NCI-H2171 (cell line): Measurements from ENCODE around the gene PHF20.
A peak's percentile ranks its signal among the peaks of the same experiment; 100 is the strongest.
"Not testable (repeated sequence)": the region's sequence is repeated elsewhere in the genome, so short reads cannot be mapped to it uniquely, and the experiment has no call there.

Source experiments
- DNase-seq: peaks from one replicate; lab custom pipeline; 2025; lab: John Stamatoyannopoulos, UW

Gene PHF20

DNA sequence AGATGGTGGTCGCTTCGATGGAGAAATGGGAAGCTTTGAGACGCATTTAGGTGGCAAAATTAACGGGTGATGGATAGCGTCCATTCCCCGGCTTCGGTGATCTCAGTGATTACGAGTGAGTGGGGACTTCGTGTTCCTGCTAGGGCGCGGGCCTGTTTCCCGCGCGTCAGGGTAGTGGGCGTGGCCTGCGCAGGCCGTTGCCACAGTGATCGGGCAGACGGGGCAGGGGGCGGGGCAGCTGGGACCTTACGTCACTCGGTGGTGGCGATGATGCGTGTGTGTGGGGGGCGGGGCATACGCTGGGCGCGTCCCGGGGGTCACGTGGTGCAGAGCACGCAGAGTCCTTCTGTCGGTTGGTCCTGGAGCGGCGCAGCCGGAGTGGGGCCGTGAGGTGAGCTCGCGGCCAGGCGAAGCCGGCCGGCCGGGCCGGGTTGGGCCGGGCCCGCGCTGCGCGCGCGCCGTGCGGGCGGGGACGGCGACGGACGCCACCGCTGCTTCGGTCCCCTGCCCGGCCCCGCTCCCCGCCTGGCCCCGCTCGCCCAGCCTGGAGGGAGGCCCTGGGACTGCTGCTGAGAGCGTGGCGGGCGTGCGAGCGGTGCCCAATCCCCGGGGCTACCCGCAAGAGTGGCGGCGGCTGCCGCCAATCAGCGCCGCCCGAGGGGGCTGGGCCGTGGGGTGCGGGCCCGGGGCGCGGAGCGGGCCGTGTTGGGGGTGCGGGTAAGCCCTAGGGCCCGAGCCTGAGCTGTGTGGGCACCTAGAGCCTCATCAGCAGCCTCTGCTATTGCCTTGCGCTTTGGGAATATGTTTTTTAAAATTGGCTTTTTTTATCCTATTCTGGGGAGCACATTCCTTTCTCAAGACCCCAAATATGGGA, at the start of gene PHF20:
Gene PHF20, plus strand, starts transcription at position 327 of the 874 bp plus-strand sequence. CDS start 29,508 bp downstream, outside the sequence.
- peak; percentile 97 for DNase-seq

DNA sequence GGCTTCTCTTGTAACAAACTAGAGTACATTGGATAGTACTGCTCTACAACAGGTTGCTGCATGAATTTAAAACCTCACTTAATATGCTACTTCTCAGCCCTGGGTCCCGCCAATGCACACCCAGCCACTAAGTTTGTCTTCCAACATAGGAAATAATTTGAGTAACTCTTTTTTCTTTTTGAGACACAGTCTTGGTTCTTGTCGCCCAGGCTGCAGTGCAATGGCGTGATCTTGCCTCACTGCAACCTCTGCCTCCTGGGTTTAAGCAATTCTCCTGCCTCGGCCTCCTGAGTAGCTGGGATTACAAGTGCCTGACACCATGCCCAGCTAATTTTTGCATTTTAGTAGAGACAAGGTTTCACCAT, 48.6 kb upstream of the PHF20 start:
- DNase-seq = not testable (repeated sequence)

DNA sequence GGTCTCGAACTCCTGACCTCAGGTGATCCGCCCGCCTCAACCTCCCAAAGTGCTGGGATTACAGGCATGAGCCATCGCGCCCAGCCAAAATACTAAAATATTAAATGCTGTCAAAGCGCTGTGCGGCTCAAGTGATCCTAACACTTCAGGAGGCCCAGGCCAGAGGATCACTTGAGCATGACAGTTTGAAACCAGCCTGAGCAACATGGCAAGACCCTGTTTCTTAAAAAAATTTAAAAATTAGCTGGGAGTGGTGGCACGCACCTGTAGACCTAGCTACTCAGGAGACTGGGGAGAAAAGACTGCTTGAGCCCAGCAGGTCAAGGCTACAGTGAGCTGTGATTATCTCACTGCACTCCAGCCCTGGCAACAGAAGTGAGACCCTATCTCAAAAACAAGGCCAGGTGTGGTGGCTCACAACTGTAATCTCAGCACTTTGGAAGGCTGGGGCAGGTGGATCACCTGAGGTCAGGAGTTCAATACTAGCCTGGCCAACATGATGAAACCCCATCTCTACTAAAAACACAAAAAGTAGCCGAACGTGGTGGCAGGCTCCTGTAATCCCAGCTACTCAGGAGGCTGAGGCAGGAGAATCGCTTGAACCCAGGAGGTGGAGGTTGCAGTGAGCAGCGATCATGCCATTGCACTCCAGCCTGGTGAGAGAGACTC, 48.0 kb upstream of the PHF20 start:
- not testable (repeated sequence) for DNase-seq

DNA sequence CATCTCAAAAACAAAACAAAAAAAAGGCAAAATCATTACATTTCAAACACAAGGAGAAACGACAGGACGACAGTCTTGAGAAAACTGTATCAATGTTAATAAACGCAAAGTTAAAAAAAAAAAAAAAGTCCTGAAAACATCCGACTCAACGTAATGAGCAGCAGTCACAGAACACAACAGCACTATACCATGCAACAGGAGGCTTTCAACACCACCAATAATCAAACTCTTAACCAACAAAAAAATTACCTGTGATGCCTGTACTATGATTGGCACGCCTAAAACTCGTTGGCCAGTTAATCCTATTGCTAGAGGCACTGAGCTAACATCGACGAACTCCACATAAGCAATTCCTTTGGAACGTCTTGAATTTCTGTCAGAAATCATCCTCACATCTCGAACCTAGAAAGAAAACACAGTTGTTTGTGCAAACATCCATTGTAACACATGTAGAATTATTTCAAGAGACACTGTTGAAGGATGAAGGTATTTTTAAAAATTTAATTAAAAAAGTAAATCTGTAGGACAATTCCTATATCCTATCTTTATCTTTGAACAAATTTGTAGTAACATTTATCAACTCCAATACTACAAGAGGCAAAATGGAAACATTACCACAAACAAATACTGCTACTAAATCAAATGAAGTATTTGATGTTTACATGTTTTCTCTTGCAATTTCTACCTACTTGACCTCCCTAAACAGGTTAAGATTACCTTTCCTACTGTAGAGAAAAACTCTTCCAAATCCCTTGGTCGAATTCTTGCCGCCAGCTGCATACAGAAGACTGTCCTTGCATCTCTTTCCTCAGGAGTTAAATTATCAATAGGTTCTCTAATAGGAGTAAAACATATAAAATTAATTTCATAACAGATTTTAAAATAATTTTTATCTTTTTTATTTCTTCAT, 47.2 kb upstream of the PHF20 start:
- no peak for DNase-seq

GRCh38 chr20:35726842-35727711, 44.7 kb upstream of the PHF20 start:
- DNase-seq = no peak

DNA sequence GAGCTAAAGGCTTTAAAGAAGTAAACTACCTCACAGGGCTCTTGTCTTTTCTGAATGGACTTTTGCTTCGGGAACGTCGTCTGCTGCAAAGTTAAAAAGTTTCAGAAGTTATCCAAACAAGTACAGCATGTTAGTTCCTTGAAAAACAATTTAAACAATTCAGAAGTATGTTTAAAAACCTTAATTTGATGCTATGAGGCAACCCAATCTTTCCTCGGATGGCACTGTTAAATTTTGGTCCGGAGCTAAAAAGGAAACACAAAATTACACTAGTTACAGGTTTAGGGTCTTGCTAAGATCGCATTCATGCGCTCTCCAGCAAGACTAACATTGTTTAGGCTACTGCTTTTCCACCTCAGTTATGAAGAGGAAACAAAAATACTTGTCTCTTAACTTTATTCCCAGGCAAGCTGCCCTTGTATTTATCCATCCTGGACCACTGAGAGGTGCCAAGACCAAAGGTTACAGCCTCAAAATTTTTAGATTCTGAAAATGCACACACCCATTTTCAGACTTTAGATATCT, 42.5 kb upstream of the PHF20 start:
- no peak for DNase-seq

GRCh38 chr20:35729836-35730582, 41.8 kb upstream of the PHF20 start:
- no peak for DNase-seq

GRCh38 chr20:35730583-35731468, 41.0 kb upstream of the PHF20 start:
- no peak for DNase-seq

GRCh38 chr20:35731469-35731788, 40.4 kb upstream of the PHF20 start:
- no peak for DNase-seq

DNA sequence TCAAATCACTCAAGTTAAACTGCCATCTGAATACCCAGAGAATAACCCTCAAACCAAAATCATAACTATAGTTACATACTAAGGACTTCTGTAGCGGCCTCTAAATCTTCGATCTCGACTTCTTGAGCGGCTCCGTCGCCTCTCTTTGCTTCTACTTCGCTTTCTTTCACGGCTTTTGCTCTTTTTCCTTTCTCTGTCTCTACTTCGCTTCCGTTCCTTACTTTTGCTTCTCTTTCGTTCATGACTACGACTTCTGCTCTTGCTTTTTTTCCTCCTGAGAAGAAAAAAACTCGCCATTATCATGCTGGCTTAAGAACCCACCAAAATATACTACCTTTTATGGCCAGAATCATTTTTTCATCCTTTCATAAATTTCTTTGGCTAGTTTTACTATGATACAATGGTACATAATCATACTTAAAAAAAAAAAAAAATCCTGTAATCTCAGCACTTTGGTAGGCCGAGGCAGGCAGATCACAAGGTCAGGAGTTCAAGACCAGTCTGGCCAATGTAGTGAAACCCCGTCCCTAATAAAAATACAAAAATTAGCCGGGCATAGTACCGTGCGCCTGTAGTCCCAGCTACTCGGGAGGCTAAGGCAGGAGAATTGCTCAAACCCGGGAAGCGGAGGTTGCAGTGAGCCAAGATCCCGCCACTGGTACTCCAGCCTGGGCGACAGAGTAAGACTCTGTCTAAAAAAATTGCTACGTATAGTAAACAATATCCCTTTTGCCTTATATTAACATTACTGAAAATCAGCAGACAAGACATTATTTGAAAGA, 39.8 kb upstream of the PHF20 start:
- no peak for DNase-seq

GRCh38 chr20:35732644-35732982, 39.2 kb upstream of the PHF20 start:
- DNase-seq = no peak

- DNase-seq = no peak
Measured at GRCh38 chr20:35734374-35734773, 37.4 kb upstream of the PHF20 start.

GRCh38 chr20:35734777-35735649, 36.8 kb upstream of the PHF20 start:
- DNase-seq = no peak

DNA sequence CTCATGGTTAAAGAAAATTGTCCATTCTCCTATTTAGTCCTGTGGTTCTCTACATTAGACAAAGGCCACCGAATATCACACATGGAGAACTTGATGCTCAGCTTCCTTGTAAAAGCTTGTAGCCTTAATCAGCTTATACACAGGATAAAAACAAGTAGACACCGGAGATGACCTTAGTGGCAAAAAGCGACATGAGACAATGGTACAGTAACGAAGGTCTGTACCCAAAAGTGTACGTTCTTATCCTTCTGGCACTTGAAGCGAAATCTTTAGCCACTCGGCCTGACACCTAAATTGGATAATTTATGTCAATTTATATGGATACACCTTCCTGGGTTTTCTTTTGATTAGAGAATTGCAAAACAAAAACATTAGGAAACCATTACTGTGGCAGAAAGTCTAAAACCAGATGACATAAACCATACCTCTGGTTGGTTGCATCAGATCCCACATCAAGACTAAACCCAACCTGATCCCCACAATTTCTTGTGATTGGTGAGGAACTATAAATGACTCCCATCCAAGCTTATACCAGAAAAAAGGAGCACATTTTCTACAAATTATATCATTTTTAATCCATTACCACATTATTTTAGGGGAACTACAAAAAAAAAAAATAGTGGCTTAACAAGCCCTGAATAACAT, 35.9 kb upstream of the PHF20 start:
- no peak for DNase-seq

GRCh38 chr20:35737865-35738333, 33.9 kb upstream of the PHF20 start:
- no peak for DNase-seq

DNA sequence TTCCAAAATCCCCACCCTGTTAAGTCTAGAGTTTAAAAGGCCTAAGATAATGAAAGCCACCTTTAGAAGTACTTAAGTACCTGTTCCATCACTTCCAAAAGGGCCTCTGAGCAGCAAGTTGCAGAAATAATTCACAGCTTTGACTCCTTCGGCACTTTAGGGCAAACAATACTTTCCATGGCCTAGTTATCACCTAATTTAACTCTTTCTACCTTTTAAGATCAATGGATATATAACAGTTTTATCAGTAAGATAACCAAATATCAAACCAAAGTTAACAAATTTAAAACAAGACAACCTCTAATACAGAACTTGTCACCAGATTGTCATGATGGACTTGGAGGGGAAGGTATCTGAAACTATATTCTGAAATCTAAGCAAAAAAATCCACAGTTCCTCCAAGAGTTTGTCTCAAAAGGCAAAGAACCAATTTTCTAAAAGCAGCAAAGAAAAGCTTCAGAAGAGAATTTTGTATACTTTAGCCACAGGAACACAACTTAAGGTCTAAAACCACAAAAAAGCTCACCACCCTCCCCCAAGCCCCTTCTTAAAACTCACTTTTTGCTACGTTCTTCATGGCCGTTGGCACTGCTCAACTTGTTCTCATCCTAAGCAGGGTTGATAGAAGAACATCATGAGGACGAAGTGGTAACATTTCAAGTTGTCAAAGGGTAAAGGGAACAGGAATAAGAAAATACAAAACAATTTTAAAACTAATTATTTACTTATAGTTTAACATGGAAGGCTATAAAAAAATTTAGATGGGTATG, 33.2 kb upstream of the PHF20 start:
- no peak for DNase-seq
